ENCODE results near the gene MTCL1.

The MTCL1 gene

GRCh38 chr18:8814206-8814605, 108.8 kb downstream of the MTCL1 start:
- no peaks in the 10 kb centered on the region for H3K36me3 Mint-ChIP-seq (ENCODE audit: low read depth)
- DNase-seq: no peak
- no peak overlapping the region for H3K27ac Mint-ChIP-seq
- H3K4me3 Mint-ChIP-seq: no peak overlapping the region
- H3K4me1 Mint-ChIP-seq (ENCODE audit: low read depth): peaks cover 5% of the 10 kb centered on the region
- H3K9me3 Mint-ChIP-seq: no peaks in the 10 kb centered on the region
- no peaks in the 10 kb centered on the region for H3K27me3 Mint-ChIP-seq

- no peak overlapping the region for H3K4me3 Mint-ChIP-seq
- H3K9me3 Mint-ChIP-seq: no peaks in the 10 kb centered on the region
- H3K27ac Mint-ChIP-seq: no peak overlapping the region
- no peak for DNase-seq
- no peaks in the 10 kb centered on the region for H3K27me3 Mint-ChIP-seq
- H3K36me3 Mint-ChIP-seq (ENCODE audit: low read depth): no peaks in the 10 kb centered on the region
- H3K4me1 Mint-ChIP-seq (ENCODE audit: low read depth): no peaks in the 10 kb centered on the region
These were observed 110.9 kb downstream of the MTCL1 start for GRCh38 chr18:8816220-8816619.

GRCh38 chr18:8816816-8817215, 111.5 kb downstream of the MTCL1 start:
- DNase-seq: no peak
- Mint-ChIP-seq H3K27ac (no peak overlapping the region), H3K4me3 (no peak overlapping the region), H3K27me3 (no peaks in the 10 kb centered on the region), H3K4me1 (ENCODE audit: low read depth) (no peaks in the 10 kb centered on the region), H3K36me3 (ENCODE audit: low read depth) (no peaks in the 10 kb centered on the region), H3K9me3 (no peaks in the 10 kb centered on the region)

- Mint-ChIP-seq H3K27ac (no peak overlapping the region), H3K9me3 (no peaks in the 10 kb centered on the region), H3K36me3 (ENCODE audit: low read depth) (no peaks in the 10 kb centered on the region), H3K27me3 (no peaks in the 10 kb centered on the region), H3K4me1 (ENCODE audit: low read depth) (no peaks in the 10 kb centered on the region), H3K4me3 (no peak overlapping the region)
- no peak for DNase-seq
These were observed 113.6 kb downstream of the MTCL1 start for GRCh38 chr18:8818982-8819381.

GRCh38 chr18:8820396-8821082, 115.2 kb downstream of the MTCL1 start:
- Mint-ChIP-seq H3K36me3 (ENCODE audit: low read depth) (no peaks in the 10 kb centered on the region), H3K27me3 (no peaks in the 10 kb centered on the region), H3K4me1 (ENCODE audit: low read depth) (no peaks in the 10 kb centered on the region), H3K4me3 (no peak overlapping the region), H3K9me3 (no peaks in the 10 kb centered on the region), H3K27ac (no peak overlapping the region)
- DNase-seq: no peak

- no peaks in the 10 kb centered on the region for H3K9me3 Mint-ChIP-seq
- no peak overlapping the region for H3K4me3 Mint-ChIP-seq
- no peak for DNase-seq
- no peak overlapping the region for H3K27ac Mint-ChIP-seq
- H3K27me3 Mint-ChIP-seq: no peaks in the 10 kb centered on the region
- H3K4me1 Mint-ChIP-seq (ENCODE audit: low read depth): no peaks in the 10 kb centered on the region
- no peaks in the 10 kb centered on the region for H3K36me3 Mint-ChIP-seq (ENCODE audit: low read depth)
These were observed 115.7 kb downstream of the MTCL1 start for GRCh38 chr18:8821083-8821465.

GRCh38 chr18:8821531-8821930, 116.2 kb downstream of the MTCL1 start:
- H3K4me1 Mint-ChIP-seq (ENCODE audit: low read depth): no peaks in the 10 kb centered on the region
- H3K27me3 Mint-ChIP-seq: no peaks in the 10 kb centered on the region
- H3K36me3 Mint-ChIP-seq (ENCODE audit: low read depth): no peaks in the 10 kb centered on the region
- no peak overlapping the region for H3K4me3 Mint-ChIP-seq
- no peaks in the 10 kb centered on the region for H3K9me3 Mint-ChIP-seq
- no peak for DNase-seq
- H3K27ac Mint-ChIP-seq: no peak overlapping the region

- Mint-ChIP-seq H3K9me3 (no peaks in the 10 kb centered on the region), H3K36me3 (ENCODE audit: low read depth) (no peaks in the 10 kb centered on the region), H3K4me1 (ENCODE audit: low read depth) (no peaks in the 10 kb centered on the region), H3K27ac (no peak overlapping the region), H3K4me3 (no peak overlapping the region), H3K27me3 (no peaks in the 10 kb centered on the region)
- DNase-seq: no peak
These were observed 117.3 kb downstream of the MTCL1 start for GRCh38 chr18:8822643-8823042.

- no peak for DNase-seq
- Mint-ChIP-seq H3K4me3 (no peak overlapping the region), H3K27me3 (no peaks in the 10 kb centered on the region), H3K36me3 (ENCODE audit: low read depth) (no peaks in the 10 kb centered on the region), H3K4me1 (ENCODE audit: low read depth) (no peaks in the 10 kb centered on the region), H3K27ac (no peak overlapping the region), H3K9me3 (no peaks in the 10 kb centered on the region)
These were observed 118.2 kb downstream of the MTCL1 start for GRCh38 chr18:8823530-8823929.

GRCh38 chr18:8824846-8825245, 119.5 kb downstream of the MTCL1 start:
- Mint-ChIP-seq H3K27ac (no peak overlapping the region), H3K36me3 (ENCODE audit: low read depth) (no peaks in the 10 kb centered on the region), H3K9me3 (no peaks in the 10 kb centered on the region), H3K27me3 (no peaks in the 10 kb centered on the region), H3K4me1 (ENCODE audit: low read depth) (no peaks in the 10 kb centered on the region), H3K4me3 (no peak overlapping the region)
- no peak for DNase-seq

- H3K27ac Mint-ChIP-seq: no peak overlapping the region
- no peaks in the 10 kb centered on the region for H3K9me3 Mint-ChIP-seq
- DNase-seq: no peak
- H3K27me3 Mint-ChIP-seq: no peaks in the 10 kb centered on the region
- no peaks in the 10 kb centered on the region for H3K36me3 Mint-ChIP-seq (ENCODE audit: low read depth)
- no peaks in the 10 kb centered on the region for H3K4me1 Mint-ChIP-seq (ENCODE audit: low read depth)
- H3K4me3 Mint-ChIP-seq: no peak overlapping the region
These were observed 119.9 kb downstream of the MTCL1 start for GRCh38 chr18:8825273-8825672.

GRCh38 chr18:8825729-8826375, 120.5 kb downstream of the MTCL1 start:
- no peaks in the 10 kb centered on the region for H3K4me1 Mint-ChIP-seq (ENCODE audit: low read depth)
- no peaks in the 10 kb centered on the region for H3K27me3 Mint-ChIP-seq
- no peak overlapping the region for H3K4me3 Mint-ChIP-seq
- DNase-seq: no peak
- H3K36me3 Mint-ChIP-seq (ENCODE audit: low read depth): no peaks in the 10 kb centered on the region
- H3K27ac Mint-ChIP-seq: no peak overlapping the region
- H3K9me3 Mint-ChIP-seq: no peaks in the 10 kb centered on the region

- Mint-ChIP-seq H3K4me1 (ENCODE audit: low read depth) (no peaks in the 10 kb centered on the region), H3K4me3 (no peak overlapping the region), H3K9me3 (no peaks in the 10 kb centered on the region), H3K27ac (no peak overlapping the region), H3K36me3 (ENCODE audit: low read depth) (no peaks in the 10 kb centered on the region), H3K27me3 (no peaks in the 10 kb centered on the region)
- no peak for DNase-seq
These were observed 121.2 kb downstream of the MTCL1 start for GRCh38 chr18:8826514-8826913.

GRCh38 chr18:8826971-8827370, 121.6 kb downstream of the MTCL1 start:
- no peaks in the 10 kb centered on the region for H3K9me3 Mint-ChIP-seq
- no peak for DNase-seq
- no peaks in the 10 kb centered on the region for H3K27me3 Mint-ChIP-seq
- H3K4me3 Mint-ChIP-seq: no peak overlapping the region
- H3K36me3 Mint-ChIP-seq (ENCODE audit: low read depth): no peaks in the 10 kb centered on the region
- H3K4me1 Mint-ChIP-seq (ENCODE audit: low read depth): no peaks in the 10 kb centered on the region
- no peak overlapping the region for H3K27ac Mint-ChIP-seq

GRCh38 chr18:8828300-8828699, 122.9 kb downstream of the MTCL1 start:
- Mint-ChIP-seq H3K27me3 (no peaks in the 10 kb centered on the region), H3K36me3 (ENCODE audit: low read depth) (no peaks in the 10 kb centered on the region), H3K4me1 (ENCODE audit: low read depth) (no peaks in the 10 kb centered on the region), H3K9me3 (peaks cover under 1% of the 10 kb centered on the region), H3K27ac (no peak overlapping the region), H3K4me3 (no peak overlapping the region)
- no peak for DNase-seq
